HG03097 (cell line): ENCODE results near the gene GAREM2.

Source experiments
- ATAC-seq: cut with Tn5 transposase; IDR thresholded peaks from one replicate; pipeline ENCODE4 v1.9.1; 2021; ENCODE audit not compliant: unreplicated experiment, low FRiP score

The GAREM2 gene

GRCh38 chr2:26185954-26186770 is 13.3 kb downstream of the GAREM2 start:
- ATAC-seq = no peak

- no peak for ATAC-seq
Measured at GRCh38 chr2:26187114-26187513, 14.2 kb downstream of the GAREM2 start.

GRCh38 chr2:26187537-26188104 is 14.7 kb downstream of the GAREM2 start:
- no peak for ATAC-seq

- ATAC-seq = no peak
Measured at GRCh38 chr2:26189123-26189522, 16.2 kb downstream of the GAREM2 start.

GRCh38 chr2:26189751-26190150 is 16.9 kb downstream of the GAREM2 start:
- no peak for ATAC-seq

- ATAC-seq = no peak
Measured at GRCh38 chr2:26190369-26190768, 17.5 kb downstream of the GAREM2 start.

- ATAC-seq = no peak
Measured at GRCh38 chr2:26191316-26192159, 18.6 kb downstream of the GAREM2 start.

- no peak for ATAC-seq
Measured at GRCh38 chr2:26193578-26194231, 20.8 kb downstream of the GAREM2 start.

GRCh38 chr2:26195040-26195984 is 22.4 kb downstream of the GAREM2 start:
- ATAC-seq = no peak

GRCh38 chr2:26196683-26197418 is 24.0 kb downstream of the GAREM2 start:
- no peak for ATAC-seq

- no peak for ATAC-seq
Measured at GRCh38 chr2:26197516-26197915, 24.6 kb downstream of the GAREM2 start.

GRCh38 chr2:26202981-26203490 is 30.1 kb downstream of the GAREM2 start:
- ATAC-seq = no peak

GRCh38 chr2:26203906-26204305 is 31.0 kb downstream of the GAREM2 start:
- no peak for ATAC-seq

- ATAC-seq = no peak
Measured at GRCh38 chr2:26212011-26212410, 39.1 kb downstream of the GAREM2 start.

- no peak for ATAC-seq
Measured at GRCh38 chr2:26214759-26215158, 41.9 kb downstream of the GAREM2 start.

- ATAC-seq = no peak
Measured at GRCh38 chr2:26215833-26216232, 42.9 kb downstream of the GAREM2 start.

GRCh38 chr2:26216587-26216986 is 43.7 kb downstream of the GAREM2 start:
- ATAC-seq = no peak

GRCh38 chr2:26217720-26218119 is 44.8 kb downstream of the GAREM2 start:
- no peak for ATAC-seq

GRCh38 chr2:26223018-26223417 is 50.1 kb downstream of the GAREM2 start:
- ATAC-seq = no peak
